ENCODE measurements around the gene LDHA. TPM values are rescaled to one million over a fixed set of nuclear protein-coding genes. Genes with fewer than 3 reads are reported as not detected.

Gene LDHA
- total and polyA plus RNA-seq, 9 of the 15 experiments (the other 6 are each of a cell fraction or from before 2014, with no cell fraction given), result 535 to 3,001 (median 926) TPM

DNA sequence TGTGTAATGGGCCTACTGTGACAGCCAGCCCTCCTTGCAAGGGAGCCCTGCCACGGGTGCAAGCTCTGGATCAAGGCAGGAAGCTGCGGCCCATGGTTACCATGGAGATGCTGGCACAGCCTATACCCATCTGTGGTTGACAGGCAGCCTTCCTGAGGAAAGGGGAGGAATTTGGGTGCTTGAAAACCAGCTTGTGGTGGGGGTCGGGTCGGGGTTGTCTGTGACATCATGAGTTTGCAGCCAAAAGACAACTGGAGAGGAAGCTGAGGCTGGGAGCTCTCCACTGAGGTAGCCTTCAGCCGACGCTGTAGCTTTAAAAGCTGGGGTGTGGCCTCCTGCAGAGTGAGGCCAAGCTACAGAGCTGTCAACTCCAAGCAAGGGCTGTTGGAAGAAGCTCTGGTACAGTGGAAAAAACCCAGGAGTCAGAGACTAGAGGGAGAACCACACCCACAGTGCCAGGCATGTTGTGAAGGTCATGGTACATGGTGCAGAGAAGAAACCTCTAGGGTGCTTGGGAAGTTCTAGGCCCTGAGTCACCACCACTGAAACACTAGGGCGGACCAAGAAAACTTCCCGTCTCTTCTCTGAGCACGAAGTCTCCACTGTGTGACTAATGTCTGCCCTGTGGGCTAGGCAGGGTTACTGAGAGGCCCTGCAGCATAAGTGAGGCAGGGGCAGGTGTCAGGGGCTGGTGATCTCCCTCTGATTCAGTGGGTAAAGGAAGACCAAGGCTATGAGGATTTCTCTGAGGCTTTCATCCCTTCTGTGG lies 10.8 kb upstream of the LDHA start (continued):
- TF ChIP-seq JUND (IDR thresholded peaks at IDR 0.05; ENCODE audit: borderline replicate concordance, low read depth, low read length) (no peak), JUND (tag; IDR thresholded peaks at IDR 0.05; ENCODE audit: borderline replicate concordance, low read depth, low read length) (peak; percentile 3; the same call in 2 of the 3 replicates), ZNF707 (CRISPR knock-in tag; conservative IDR thresholded peaks at IDR 0.05) (no peak), ZNF232 (CRISPR knock-in tag; IDR thresholded peaks at IDR 0.05) (no peak), ZNF766 (CRISPR knock-in tag; conservative IDR thresholded peaks at IDR 0.05) (peak; percentile 88), PYGO2 (tag; IDR thresholded peaks at IDR 0.05) (no peak), ZNF224 (CRISPR knock-in tag; IDR thresholded peaks at IDR 0.05) (no peak), ADNP (tag; IDR thresholded peaks at IDR 0.05) (no peak), HOMEZ (CRISPR knock-in tag; IDR thresholded peaks at IDR 0.05) (no peak), ATF3 (IDR thresholded peaks at IDR 0.05) (peak; percentile 48), ATF3 (CRISPR knock-in tag; conservative IDR thresholded peaks at IDR 0.05) (0 out of 2 replicates have a peak, but pooled peaks have one; percentile 30), CXXC5 (CRISPR knock-in tag; IDR thresholded peaks at IDR 0.05) (no peak), ZNF644 (tag; IDR thresholded peaks at IDR 0.05; ENCODE audit: low read depth) (0 out of 2 replicates have a peak, but pooled peaks have one; percentile 24), ZNF184 (CRISPR knock-in tag; IDR thresholded peaks at IDR 0.05) (no peak), RFX1 (IDR thresholded peaks at IDR 0.05) (peak; percentile 81), XRCC4 (IDR thresholded peaks at IDR 0.05; ENCODE audit: extremely low read depth, insufficient read depth, insufficient read length) (no peak), ZNF3 (CRISPR knock-in tag; IDR thresholded peaks at IDR 0.05) (no peak), EHMT2 (IDR thresholded peaks at IDR 0.05) (0 out of 2 replicates have a peak, but pooled peaks have one; percentile 7), NR2C2 (CRISPR knock-in tag; IDR thresholded peaks at IDR 0.05) (no peak), NR2C2 (tag; IDR thresholded peaks at IDR 0.05) (peak; percentile 61; the same call in 1 of the 2 replicates), SREBF2 (CRISPR knock-in tag; IDR thresholded peaks at IDR 0.05) (0 out of 2 replicates have a peak, but pooled peaks have one; percentile 42), FOXK2 (conservative IDR thresholded peaks at IDR 0.05 in 1 of 2, IDR thresholded peaks at IDR 0.05 in 1 of 2; ENCODE audit: low read depth in 2 of 2) (peak in 1 of 2 experiments; percentile 24; a peak in 1 of 4 replicates), U2AF2 (optimal IDR thresholded peaks at IDR 0.05; ENCODE audit: low read depth, low read length) (no peak), KAT7 (CRISPR knock-in tag; IDR thresholded peaks at IDR 0.05; ENCODE audit: borderline replicate concordance) (no peak; the same call in 1 of the 2 replicates), MAZ (CRISPR knock-in tag; conservative IDR thresholded peaks at IDR 0.05 in 1 of 2, IDR thresholded peaks at IDR 0.05 in 1 of 2) (peak in 1 of 2 experiments; percentile 21; a peak in 1 of 4 replicates), USF1 (CRISPR knock-in tag; IDR thresholded peaks at IDR 0.05) (no peak)
